Measurements from ENCODE around the gene NFIA.

The NFIA gene

GRCh38 chr1:61082311-61083012 lies at the start of gene NFIA:
TSS of gene NFIA (plus strand) at chr1:61082561.
- peaks cover 46% of the 10 kb centered on the region for H3K4me1 ChIP-seq (ENCODE audit: insufficient read depth, poor library complexity, severe bottlenecking)
- peak within 1 kb of the TSS; percentile 85 for H3K27ac ChIP-seq (ENCODE audit: poor library complexity, severe bottlenecking)
- DNase-seq (ENCODE audit: low spot score) = peak; percentile 61

GRCh38 chr1:61035880-61036279 lies 46.5 kb upstream of the NFIA start:
- H3K9me3 ChIP-seq (ENCODE audit: severe bottlenecking) = peaks cover 2% of the 10 kb centered on the region
- no peak overlapping the region for H3K4me3 ChIP-seq (ENCODE audit: severe bottlenecking)
- TF ChIP-seq CTCF (IDR thresholded peaks at IDR 0.05; ENCODE audit: poor library complexity, severe bottlenecking) = no peak
- no peak overlapping the region for H3K27ac ChIP-seq (ENCODE audit: poor library complexity, severe bottlenecking)
- H3K4me1 ChIP-seq (ENCODE audit: insufficient read depth, poor library complexity, severe bottlenecking) = no peaks in the 10 kb centered on the region
- H3K27me3 ChIP-seq (ENCODE audit: insufficient read depth, poor library complexity, severe bottlenecking) = no peaks in the 10 kb centered on the region
- no peak for ATAC-seq (ENCODE audit: low read depth)
- no peak for DNase-seq (ENCODE audit: low spot score)
- no peaks in the 10 kb centered on the region for H3K36me3 ChIP-seq (ENCODE audit: low read depth)

More at GRCh38 chr1:61082311-61083012, at the start of gene NFIA:
- Histone ChIP-seq H3K9me3 (ENCODE audit: severe bottlenecking) (no peaks in the 10 kb centered on the region), H3K36me3 (ENCODE audit: low read depth) (no peaks in the 10 kb centered on the region), H3K27me3 (ENCODE audit: insufficient read depth, poor library complexity, severe bottlenecking) (no peaks in the 10 kb centered on the region), H3K4me3 (ENCODE audit: severe bottlenecking) (peak within 1 kb of the TSS; percentile 88)
- no peak for TF ChIP-seq CTCF (IDR thresholded peaks at IDR 0.05; ENCODE audit: poor library complexity, severe bottlenecking)
- ATAC-seq (ENCODE audit: low read depth) = peak; percentile 53

GRCh38 chr1:61042466-61043009 lies 39.8 kb upstream of the NFIA start:
- no peak for TF ChIP-seq CTCF (IDR thresholded peaks at IDR 0.05; ENCODE audit: poor library complexity, severe bottlenecking)
- Histone ChIP-seq H3K9me3 (ENCODE audit: severe bottlenecking) (no peaks in the 10 kb centered on the region), H3K36me3 (ENCODE audit: low read depth) (no peaks in the 10 kb centered on the region), H3K4me1 (ENCODE audit: insufficient read depth, poor library complexity, severe bottlenecking) (no peaks in the 10 kb centered on the region), H3K27me3 (ENCODE audit: insufficient read depth, poor library complexity, severe bottlenecking) (no peaks in the 10 kb centered on the region), H3K27ac (ENCODE audit: poor library complexity, severe bottlenecking) (no peak overlapping the region), H3K4me3 (ENCODE audit: severe bottlenecking) (peak overlapping the region; percentile 28)
- ATAC-seq (ENCODE audit: low read depth) = no peak
- DNase-seq (ENCODE audit: low spot score) = no peak

GRCh38 chr1:61043010-61043820 lies 39.1 kb upstream of the NFIA start:
- no peak overlapping the region for H3K27ac ChIP-seq (ENCODE audit: poor library complexity, severe bottlenecking)
- DNase-seq (ENCODE audit: low spot score) (peak; percentile 79), ATAC-seq (ENCODE audit: low read depth) (peak; percentile 96)
- no peaks in the 10 kb centered on the region for H3K27me3 ChIP-seq (ENCODE audit: insufficient read depth, poor library complexity, severe bottlenecking)
- H3K9me3 ChIP-seq (ENCODE audit: severe bottlenecking) = no peaks in the 10 kb centered on the region
- H3K4me1 ChIP-seq (ENCODE audit: insufficient read depth, poor library complexity, severe bottlenecking) = no peaks in the 10 kb centered on the region
- H3K36me3 ChIP-seq (ENCODE audit: low read depth) = no peaks in the 10 kb centered on the region
- H3K4me3 ChIP-seq (ENCODE audit: severe bottlenecking) = peak overlapping the region; percentile 28
- peak; percentile 95 for TF ChIP-seq CTCF (IDR thresholded peaks at IDR 0.05; ENCODE audit: poor library complexity, severe bottlenecking)

All from RWPE2 (cell line).